WTC11 (cell line): ENCODE data around the gene FAM20C. TPM values are rescaled to one million over a fixed set of nuclear protein-coding genes. Genes with fewer than 3 reads are reported as not detected.

ENCODE experiments used
- ATAC-seq: fragments of 200-7000 bp; cut with Tn5 transposase; 2 replicates; pipeline ENCODE4 v1.10.0; 2021; ENCODE audit warnings: mild to moderate bottlenecking, moderate library complexity
- CTCF ChIA-PET: fragments of 300-600 bp; sonication (Branson Sonifier 250); formaldehyde crosslinking; loops from one replicate; lab custom pipeline; 2021; ENCODE audit warnings: antibody characterized with exemption; lab: Charles Lee
- POLR2A ChIA-PET: fragments of 350-600 bp; sonication (Branson Sonifier 250); formaldehyde crosslinking; loops from one replicate; lab custom pipeline; 2021; ENCODE audit warnings: antibody characterized with exemption; lab: Charles Lee
- DNase-seq: peaks from one replicate; pipeline ENCODE4 v3.0.0; 2021; ENCODE audit warnings: low spot score
- H3K27ac Mint-ChIP-seq: 2 replicates; pipeline ENCODE4 v1.8.0; 2021; ENCODE audit warnings: mixed read lengths
- H3K27me3 Mint-ChIP-seq: 2 replicates; pipeline ENCODE4 v1.8.0; 2021; ENCODE audit warnings: low read depth, mild to moderate bottlenecking, moderate library complexity, mixed read lengths
- H3K36me3 Mint-ChIP-seq: 2 replicates; pipeline ENCODE4 v1.8.0; 2021; ENCODE audit warnings: mixed read lengths
- H3K4me1 Mint-ChIP-seq: 2 replicates; pipeline ENCODE4 v1.8.0; 2022; ENCODE audit warnings: mixed read lengths
- H3K4me3 Mint-ChIP-seq: 2 replicates; pipeline ENCODE4 v1.8.0; 2021; ENCODE audit warnings: mild to moderate bottlenecking, moderate library complexity, mixed read lengths
- H3K9me3 Mint-ChIP-seq: 2 replicates; pipeline ENCODE4 v1.8.0; 2021; ENCODE audit warnings: mixed read lengths
- CBFB ChIP-seq: sonication (generic); formaldehyde crosslinking; IDR thresholded peaks from 2 replicates; pipeline ENCODE4 v1.8.1; 2022; ENCODE audit warnings: mild to moderate bottlenecking, low read depth, missing genetic modification reagents
- EMX1 ChIP-seq: fragments of 250-450 bp; sonication (Bioruptor Pico); IDR thresholded peaks from 2 replicates; pipeline ENCODE4 v1.8.0; 2021; ENCODE audit warnings: mild to moderate bottlenecking
- ESRRA ChIP-seq: sonication (generic); formaldehyde crosslinking; IDR thresholded peaks from 2 replicates; pipeline ENCODE4 v1.8.1; 2022; ENCODE audit warnings: mild to moderate bottlenecking, missing genetic modification reagents, borderline replicate concordance
- FOXJ3 ChIP-seq: sonication (generic); formaldehyde crosslinking; IDR thresholded peaks from 2 replicates; pipeline ENCODE4 v1.9.0; 2021; ENCODE audit warnings: missing genetic modification reagents, mild to moderate bottlenecking, borderline replicate concordance
- FOXK1 ChIP-seq: sonication (generic); formaldehyde crosslinking; IDR thresholded peaks from 2 replicates; pipeline ENCODE4 v1.8.0; 2022; ENCODE audit warnings: mild to moderate bottlenecking, moderate library complexity, missing genetic modification reagents
- NFYB ChIP-seq: sonication (generic); formaldehyde crosslinking; conservative IDR thresholded peaks from 2 replicates; pipeline ENCODE4 v1.8.0; 2022; ENCODE audit warnings: low read depth, missing genetic modification reagents
- NR3C1 ChIP-seq: sonication (generic); formaldehyde crosslinking; conservative IDR thresholded peaks from 2 replicates; pipeline ENCODE4 v1.8.1; 2023; ENCODE audit warnings: low read depth, mild to moderate bottlenecking, missing genetic modification reagents
- PRRX2 ChIP-seq: fragments of 250-450 bp; sonication (Bioruptor Pico); IDR thresholded peaks from 2 replicates; pipeline ENCODE4 v1.8.0; 2021; ENCODE audit warnings: mild to moderate bottlenecking
- SMAD4 ChIP-seq: sonication (generic); formaldehyde crosslinking; IDR thresholded peaks from 2 replicates; pipeline ENCODE4 v1.8.0; 2022; ENCODE audit warnings: mild to moderate bottlenecking, missing genetic modification reagents
- SOX15 ChIP-seq: fragments of 250-450 bp; sonication (Bioruptor Pico); IDR thresholded peaks from 2 replicates; pipeline ENCODE4 v1.9.0; 2021; ENCODE audit warnings: mild to moderate bottlenecking
- SP1 ChIP-seq: sonication (generic); formaldehyde crosslinking; conservative IDR thresholded peaks from 2 replicates; pipeline ENCODE4 v1.8.1; 2022; ENCODE audit warnings: missing genetic modification reagents
- TEAD1 ChIP-seq: sonication (generic); formaldehyde crosslinking; IDR thresholded peaks from 2 replicates; pipeline ENCODE4 v1.8.0; 2022; ENCODE audit warnings: mild to moderate bottlenecking, missing genetic modification reagents
- TP53 ChIP-seq: sonication (generic); formaldehyde crosslinking; IDR thresholded peaks from 2 replicates; pipeline ENCODE4 v1.8.1; 2023; ENCODE audit warnings: mild to moderate bottlenecking, missing genetic modification reagents
- ZNF138 ChIP-seq: sonication (generic); formaldehyde crosslinking; conservative IDR thresholded peaks from 2 replicates; pipeline ENCODE4 v1.8.1; 2022; ENCODE audit warnings: mild to moderate bottlenecking, moderate library complexity, missing genetic modification reagents
- ZNF423 ChIP-seq: fragments of 250-450 bp; sonication (Bioruptor Pico); IDR thresholded peaks from 2 replicates; pipeline ENCODE4 v2.1.2; 2022; ENCODE audit warnings: mild to moderate bottlenecking, moderate library complexity
- total RNA-seq: library from RNA; stranded (reverse); gene quantifications from 3 replicates; pipeline ENCODE4 v1.2.3, GENCODE V29; 2021
- TF ChIP-seq, protein P1 (sequence below): sonication (generic); formaldehyde crosslinking; IDR thresholded peaks from 2 replicates; pipeline ENCODE4 v1.8.1; 2023; ENCODE audit warnings: mild to moderate bottlenecking, moderate library complexity, missing genetic modification reagents
- TF ChIP-seq, protein P2 (sequence below): sonication (generic); formaldehyde crosslinking; IDR thresholded peaks from 2 replicates; pipeline ENCODE4 v1.8.1; 2023; ENCODE audit warnings: mild to moderate bottlenecking, missing genetic modification reagents
- TF ChIP-seq, protein P3 (sequence below): sonication (generic); formaldehyde crosslinking; IDR thresholded peaks from 2 replicates; pipeline ENCODE4 v1.8.1; 2022; ENCODE audit warnings: mild to moderate bottlenecking, moderate library complexity, missing genetic modification reagents
- TF ChIP-seq, protein P4 (sequence below): sonication (generic); formaldehyde crosslinking; IDR thresholded peaks from 2 replicates; pipeline ENCODE4 v1.8.0; 2023; ENCODE audit warnings: missing genetic modification reagents
- TF ChIP-seq, protein P5 (sequence below): sonication (generic); formaldehyde crosslinking; IDR thresholded peaks from 2 replicates; pipeline ENCODE4 v1.8.1; 2023; ENCODE audit warnings: mild to moderate bottlenecking, missing genetic modification reagents, moderate library complexity
- TF ChIP-seq, protein P6 (sequence below): sonication (generic); formaldehyde crosslinking; IDR thresholded peaks from 2 replicates; pipeline ENCODE4 v1.8.1; 2022; ENCODE audit warnings: low read depth, mild to moderate bottlenecking, moderate library complexity, missing genetic modification reagents, borderline replicate concordance
- TF ChIP-seq, protein P7 (sequence below): sonication (generic); formaldehyde crosslinking; IDR thresholded peaks from 2 replicates; pipeline ENCODE4 v1.8.1; 2022; ENCODE audit warnings: missing genetic modification reagents, borderline replicate concordance
- TF ChIP-seq, protein P8 (sequence below): sonication (generic); formaldehyde crosslinking; IDR thresholded peaks from 2 replicates; pipeline ENCODE4 v1.8.0; 2022; ENCODE audit warnings: mild to moderate bottlenecking, missing genetic modification reagents

FAM20C gene
- total RNA-seq, 1 experiment from 2014 or later, result 64.9 TPM

DNA sequence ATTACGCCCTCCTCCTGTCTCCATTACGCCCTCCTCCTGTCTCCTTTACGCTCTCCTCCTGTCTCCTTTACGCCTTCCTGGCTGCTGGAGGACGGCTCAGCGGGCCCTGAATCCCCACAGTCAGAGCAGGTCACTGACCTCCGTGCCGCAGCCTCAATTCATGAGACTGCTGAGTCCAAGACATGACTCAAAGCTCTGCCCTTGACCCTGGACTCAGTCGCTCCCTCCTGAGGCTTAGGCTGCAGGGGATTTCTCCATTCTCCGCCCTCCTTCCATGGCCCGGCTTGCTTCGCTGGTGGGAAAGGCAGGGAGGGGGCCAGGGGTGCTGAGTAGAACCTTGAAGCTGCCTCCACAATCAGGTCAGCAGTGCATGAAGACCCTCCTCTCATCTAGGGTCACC lies 76.6 kb downstream of the FAM20C start:
- no peak overlapping the region for H3K27ac Mint-ChIP-seq
- H3K4me3 Mint-ChIP-seq, result no peak overlapping the region
- H3K36me3 Mint-ChIP-seq, result peaks cover 46% of the 10 kb centered on the region
- DNase-seq (no peak), ATAC-seq (no peak)
- POLR2A ChIA-PET, result no interaction called here
- H3K27me3 Mint-ChIP-seq, result peaks cover 27% of the 10 kb centered on the region
- H3K9me3 Mint-ChIP-seq, result peaks cover 59% of the 10 kb centered on the region
- TF ChIP-seq NR3C1 (CRISPR knock-in tag) (no peak), SMAD4 (CRISPR knock-in tag) (no peak)
- TF ChIP-seq, protein P1, sequence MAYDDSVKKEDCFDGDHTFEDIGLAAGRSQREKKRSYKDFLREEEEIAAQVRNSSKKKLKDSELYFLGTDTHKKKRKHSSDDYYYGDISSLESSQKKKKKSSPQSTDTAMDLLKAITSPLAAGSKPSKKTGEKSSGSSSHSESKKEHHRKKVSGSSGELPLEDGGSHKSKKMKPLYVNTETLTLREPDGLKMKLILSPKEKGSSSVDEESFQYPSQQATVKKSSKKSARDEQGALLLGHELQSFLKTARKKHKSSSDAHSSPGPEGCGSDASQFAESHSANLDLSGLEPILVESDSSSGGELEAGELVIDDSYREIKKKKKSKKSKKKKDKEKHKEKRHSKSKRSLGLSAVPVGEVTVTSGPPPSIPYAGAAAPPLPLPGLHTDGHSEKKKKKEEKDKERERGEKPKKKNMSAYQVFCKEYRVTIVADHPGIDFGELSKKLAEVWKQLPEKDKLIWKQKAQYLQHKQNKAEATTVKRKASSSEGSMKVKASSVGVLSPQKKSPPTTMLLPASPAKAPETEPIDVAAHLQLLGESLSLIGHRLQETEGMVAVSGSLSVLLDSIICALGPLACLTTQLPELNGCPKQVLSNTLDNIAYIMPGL (CRISPR knock-in tag), result no peak
- TF ChIP-seq, protein P2, sequence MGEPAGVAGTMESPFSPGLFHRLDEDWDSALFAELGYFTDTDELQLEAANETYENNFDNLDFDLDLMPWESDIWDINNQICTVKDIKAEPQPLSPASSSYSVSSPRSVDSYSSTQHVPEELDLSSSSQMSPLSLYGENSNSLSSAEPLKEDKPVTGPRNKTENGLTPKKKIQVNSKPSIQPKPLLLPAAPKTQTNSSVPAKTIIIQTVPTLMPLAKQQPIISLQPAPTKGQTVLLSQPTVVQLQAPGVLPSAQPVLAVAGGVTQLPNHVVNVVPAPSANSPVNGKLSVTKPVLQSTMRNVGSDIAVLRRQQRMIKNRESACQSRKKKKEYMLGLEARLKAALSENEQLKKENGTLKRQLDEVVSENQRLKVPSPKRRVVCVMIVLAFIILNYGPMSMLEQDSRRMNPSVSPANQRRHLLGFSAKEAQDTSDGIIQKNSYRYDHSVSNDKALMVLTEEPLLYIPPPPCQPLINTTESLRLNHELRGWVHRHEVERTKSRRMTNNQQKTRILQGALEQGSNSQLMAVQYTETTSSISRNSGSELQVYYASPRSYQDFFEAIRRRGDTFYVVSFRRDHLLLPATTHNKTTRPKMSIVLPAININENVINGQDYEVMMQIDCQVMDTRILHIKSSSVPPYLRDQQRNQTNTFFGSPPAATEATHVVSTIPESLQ (CRISPR knock-in tag), result no peak
- no peaks in the 10 kb centered on the region for H3K4me1 Mint-ChIP-seq
- CTCF ChIA-PET, result no interaction called here

DNA sequence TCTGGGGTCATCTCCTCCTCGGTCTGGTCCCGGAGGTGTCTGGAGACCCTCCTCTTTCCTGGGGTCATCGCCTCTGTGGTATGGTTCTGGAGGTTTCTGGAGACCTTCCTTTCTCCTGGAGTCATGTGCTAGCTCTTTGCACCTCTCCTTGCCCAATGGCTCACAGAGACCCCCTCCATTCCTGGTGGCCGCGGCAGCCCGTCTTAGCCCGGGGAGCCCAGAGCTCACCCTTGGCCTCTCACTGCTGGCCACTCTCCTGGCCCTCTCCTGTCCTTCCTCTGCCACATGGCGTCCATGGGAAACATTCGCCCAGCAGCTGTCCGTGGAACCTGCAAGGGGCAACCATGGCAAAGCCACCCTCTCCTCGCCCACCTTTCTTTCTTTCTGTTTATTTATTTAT lies 77.3 kb downstream of the FAM20C start:
- POLR2A ChIA-PET, result no interaction called here
- no peak for DNase-seq

More for the DNA sequence above, 77.3 kb downstream of the FAM20C start:
- H3K4me1 Mint-ChIP-seq, result no peaks in the 10 kb centered on the region
- peaks cover 27% of the 10 kb centered on the region for H3K27me3 Mint-ChIP-seq
- no peak for ATAC-seq
- H3K4me3 Mint-ChIP-seq, result no peak overlapping the region
- no peak overlapping the region for H3K27ac Mint-ChIP-seq
- H3K36me3 Mint-ChIP-seq, result peaks cover 46% of the 10 kb centered on the region
- peaks cover 59% of the 10 kb centered on the region for H3K9me3 Mint-ChIP-seq
- CTCF ChIA-PET, result no interaction called here
- no peak for TF ChIP-seq ZNF138 (CRISPR knock-in tag)
- TF ChIP-seq TEAD1, result no peak
- TF ChIP-seq, protein P3, sequence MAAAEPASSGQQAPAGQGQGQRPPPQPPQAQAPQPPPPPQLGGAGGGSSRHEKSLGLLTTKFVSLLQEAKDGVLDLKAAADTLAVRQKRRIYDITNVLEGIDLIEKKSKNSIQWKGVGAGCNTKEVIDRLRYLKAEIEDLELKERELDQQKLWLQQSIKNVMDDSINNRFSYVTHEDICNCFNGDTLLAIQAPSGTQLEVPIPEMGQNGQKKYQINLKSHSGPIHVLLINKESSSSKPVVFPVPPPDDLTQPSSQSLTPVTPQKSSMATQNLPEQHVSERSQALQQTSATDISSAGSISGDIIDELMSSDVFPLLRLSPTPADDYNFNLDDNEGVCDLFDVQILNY (CRISPR knock-in tag), result no peak
- no peak for TF ChIP-seq SP1 (CRISPR knock-in tag)
- no peak for TF ChIP-seq FOXJ3 (CRISPR knock-in tag)
- TF ChIP-seq SOX15 (CRISPR knock-in tag), result no peak
- no peak for TF ChIP-seq ZNF423 (CRISPR knock-in tag)
- TF ChIP-seq, protein P4, sequence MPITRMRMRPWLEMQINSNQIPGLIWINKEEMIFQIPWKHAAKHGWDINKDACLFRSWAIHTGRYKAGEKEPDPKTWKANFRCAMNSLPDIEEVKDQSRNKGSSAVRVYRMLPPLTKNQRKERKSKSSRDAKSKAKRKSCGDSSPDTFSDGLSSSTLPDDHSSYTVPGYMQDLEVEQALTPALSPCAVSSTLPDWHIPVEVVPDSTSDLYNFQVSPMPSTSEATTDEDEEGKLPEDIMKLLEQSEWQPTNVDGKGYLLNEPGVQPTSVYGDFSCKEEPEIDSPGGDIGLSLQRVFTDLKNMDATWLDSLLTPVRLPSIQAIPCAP (CRISPR knock-in tag), result no peak
- TF ChIP-seq, protein P5, sequence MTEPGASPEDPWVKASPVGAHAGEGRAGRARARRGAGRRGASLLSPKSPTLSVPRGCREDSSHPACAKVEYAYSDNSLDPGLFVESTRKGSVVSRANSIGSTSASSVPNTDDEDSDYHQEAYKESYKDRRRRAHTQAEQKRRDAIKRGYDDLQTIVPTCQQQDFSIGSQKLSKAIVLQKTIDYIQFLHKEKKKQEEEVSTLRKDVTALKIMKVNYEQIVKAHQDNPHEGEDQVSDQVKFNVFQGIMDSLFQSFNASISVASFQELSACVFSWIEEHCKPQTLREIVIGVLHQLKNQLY, result no peak
- no peak for TF ChIP-seq CBFB
- no peak for TF ChIP-seq ESRRA
- TF ChIP-seq FOXK1 (CRISPR knock-in tag), result no peak
- TF ChIP-seq PRRX2 (CRISPR knock-in tag), result no peak
- no peak for TF ChIP-seq EMX1 (CRISPR knock-in tag)
- no peak for TF ChIP-seq NFYB (CRISPR knock-in tag)
- TF ChIP-seq, protein P6, sequence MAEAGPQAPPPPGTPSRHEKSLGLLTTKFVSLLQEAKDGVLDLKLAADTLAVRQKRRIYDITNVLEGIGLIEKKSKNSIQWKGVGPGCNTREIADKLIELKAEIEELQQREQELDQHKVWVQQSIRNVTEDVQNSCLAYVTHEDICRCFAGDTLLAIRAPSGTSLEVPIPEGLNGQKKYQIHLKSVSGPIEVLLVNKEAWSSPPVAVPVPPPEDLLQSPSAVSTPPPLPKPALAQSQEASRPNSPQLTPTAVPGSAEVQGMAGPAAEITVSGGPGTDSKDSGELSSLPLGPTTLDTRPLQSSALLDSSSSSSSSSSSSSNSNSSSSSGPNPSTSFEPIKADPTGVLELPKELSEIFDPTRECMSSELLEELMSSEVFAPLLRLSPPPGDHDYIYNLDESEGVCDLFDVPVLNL (CRISPR knock-in tag), result no peak
- TF ChIP-seq, protein P7, sequence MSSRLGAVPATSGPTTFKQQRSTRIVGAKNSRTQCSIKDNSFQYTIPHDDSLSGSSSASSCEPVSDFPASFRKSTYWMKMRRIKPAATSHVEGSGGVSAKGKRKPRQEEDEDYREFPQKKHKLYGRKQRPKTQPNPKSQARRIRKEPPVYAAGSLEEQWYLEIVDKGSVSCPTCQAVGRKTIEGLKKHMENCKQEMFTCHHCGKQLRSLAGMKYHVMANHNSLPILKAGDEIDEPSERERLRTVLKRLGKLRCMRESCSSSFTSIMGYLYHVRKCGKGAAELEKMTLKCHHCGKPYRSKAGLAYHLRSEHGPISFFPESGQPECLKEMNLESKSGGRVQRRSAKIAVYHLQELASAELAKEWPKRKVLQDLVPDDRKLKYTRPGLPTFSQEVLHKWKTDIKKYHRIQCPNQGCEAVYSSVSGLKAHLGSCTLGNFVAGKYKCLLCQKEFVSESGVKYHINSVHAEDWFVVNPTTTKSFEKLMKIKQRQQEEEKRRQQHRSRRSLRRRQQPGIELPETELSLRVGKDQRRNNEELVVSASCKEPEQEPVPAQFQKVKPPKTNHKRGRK, result no peak
- no peak for TF ChIP-seq TP53 (CRISPR knock-in tag)
- TF ChIP-seq, protein P8, sequence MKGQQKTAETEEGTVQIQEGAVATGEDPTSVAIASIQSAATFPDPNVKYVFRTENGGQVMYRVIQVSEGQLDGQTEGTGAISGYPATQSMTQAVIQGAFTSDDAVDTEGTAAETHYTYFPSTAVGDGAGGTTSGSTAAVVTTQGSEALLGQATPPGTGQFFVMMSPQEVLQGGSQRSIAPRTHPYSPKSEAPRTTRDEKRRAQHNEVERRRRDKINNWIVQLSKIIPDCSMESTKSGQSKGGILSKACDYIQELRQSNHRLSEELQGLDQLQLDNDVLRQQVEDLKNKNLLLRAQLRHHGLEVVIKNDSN (CRISPR knock-in tag), result no peak
